ENCODE results near the gene PHF13. TPM values are rescaled to one million over a fixed set of nuclear protein-coding genes. Genes with fewer than 3 reads are reported as not detected.

PHF13 gene
- total and polyA plus RNA-seq, 9 of the 15 experiments (the other 6 are each of a cell fraction or from before 2014, with no cell fraction given), result 1.8 to 36.1 (median 11.7) TPM

GRCh38 chr1:6593810-6594209 lies 19.7 kb upstream of the PHF13 start (continued):
- TF ChIP-seq, protein P1, sequence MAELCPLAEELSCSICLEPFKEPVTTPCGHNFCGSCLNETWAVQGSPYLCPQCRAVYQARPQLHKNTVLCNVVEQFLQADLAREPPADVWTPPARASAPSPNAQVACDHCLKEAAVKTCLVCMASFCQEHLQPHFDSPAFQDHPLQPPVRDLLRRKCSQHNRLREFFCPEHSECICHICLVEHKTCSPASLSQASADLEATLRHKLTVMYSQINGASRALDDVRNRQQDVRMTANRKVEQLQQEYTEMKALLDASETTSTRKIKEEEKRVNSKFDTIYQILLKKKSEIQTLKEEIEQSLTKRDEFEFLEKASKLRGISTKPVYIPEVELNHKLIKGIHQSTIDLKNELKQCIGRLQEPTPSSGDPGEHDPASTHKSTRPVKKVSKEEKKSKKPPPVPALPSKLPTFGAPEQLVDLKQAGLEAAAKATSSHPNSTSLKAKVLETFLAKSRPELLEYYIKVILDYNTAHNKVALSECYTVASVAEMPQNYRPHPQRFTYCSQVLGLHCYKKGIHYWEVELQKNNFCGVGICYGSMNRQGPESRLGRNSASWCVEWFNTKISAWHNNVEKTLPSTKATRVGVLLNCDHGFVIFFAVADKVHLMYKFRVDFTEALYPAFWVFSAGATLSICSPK (IDR thresholded peaks at IDR 0.05; ENCODE audit: borderline replicate concordance), result no peak
- TF ChIP-seq ZNF766 (CRISPR knock-in tag; conservative IDR thresholded peaks at IDR 0.05) (no peak), MAZ (CRISPR knock-in tag; conservative IDR thresholded peaks at IDR 0.05 in 1 of 2, IDR thresholded peaks at IDR 0.05 in 1 of 2) (no peak), CTBP1 (IDR thresholded peaks at IDR 0.05; ENCODE audit: borderline replicate concordance) (no peak), JUNB (CRISPR knock-in tag; conservative IDR thresholded peaks at IDR 0.05) (no peak), SPI1 (IDR thresholded peaks at IDR 0.05; ENCODE audit: borderline replicate concordance, low read depth, low read length) (no peak), FOXP1 (CRISPR knock-in tag; IDR thresholded peaks at IDR 0.05) (no peak), HMGN3 (IDR thresholded peaks at IDR 0.05; ENCODE audit: borderline replicate concordance, extremely low read depth, insufficient read length, low read depth, low read length) (no peak), MTA3 (IDR thresholded peaks at IDR 0.05; ENCODE audit: borderline replicate concordance) (no peak), PCBP2 (IDR thresholded peaks at IDR 0.05; ENCODE audit: low read depth, low read length, poor library complexity, severe bottlenecking) (no peak), BCOR (IDR thresholded peaks at IDR 0.05) (peak; percentile 82), NFXL1 (CRISPR knock-in tag; IDR thresholded peaks at IDR 0.05) (no peak), STAT5B (CRISPR knock-in tag; IDR thresholded peaks at IDR 0.05) (no peak), GTF2E2 (tag; IDR thresholded peaks at IDR 0.05) (no peak), DNMT1 (IDR thresholded peaks at IDR 0.05) (no peak), USF2 (CRISPR knock-in tag; IDR thresholded peaks at IDR 0.05) (no peak), JUND (IDR thresholded peaks at IDR 0.05; ENCODE audit: borderline replicate concordance, low read depth, low read length) (no peak), JUND (tag; IDR thresholded peaks at IDR 0.05; ENCODE audit: borderline replicate concordance, low read depth, low read length) (no peak), L3MBTL2 (IDR thresholded peaks at IDR 0.05) (no peak), ZBTB11 (CRISPR knock-in tag; IDR thresholded peaks at IDR 0.05) (no peak), THRAP3 (IDR thresholded peaks at IDR 0.05; ENCODE audit: borderline replicate concordance) (no peak)
- TF ChIP-seq, protein P2, sequence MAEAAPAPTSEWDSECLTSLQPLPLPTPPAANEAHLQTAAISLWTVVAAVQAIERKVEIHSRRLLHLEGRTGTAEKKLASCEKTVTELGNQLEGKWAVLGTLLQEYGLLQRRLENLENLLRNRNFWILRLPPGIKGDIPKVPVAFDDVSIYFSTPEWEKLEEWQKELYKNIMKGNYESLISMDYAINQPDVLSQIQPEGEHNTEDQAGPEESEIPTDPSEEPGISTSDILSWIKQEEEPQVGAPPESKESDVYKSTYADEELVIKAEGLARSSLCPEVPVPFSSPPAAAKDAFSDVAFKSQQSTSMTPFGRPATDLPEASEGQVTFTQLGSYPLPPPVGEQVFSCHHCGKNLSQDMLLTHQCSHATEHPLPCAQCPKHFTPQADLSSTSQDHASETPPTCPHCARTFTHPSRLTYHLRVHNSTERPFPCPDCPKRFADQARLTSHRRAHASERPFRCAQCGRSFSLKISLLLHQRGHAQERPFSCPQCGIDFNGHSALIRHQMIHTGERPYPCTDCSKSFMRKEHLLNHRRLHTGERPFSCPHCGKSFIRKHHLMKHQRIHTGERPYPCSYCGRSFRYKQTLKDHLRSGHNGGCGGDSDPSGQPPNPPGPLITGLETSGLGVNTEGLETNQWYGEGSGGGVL (CRISPR knock-in tag; IDR thresholded peaks at IDR 0.05), result no peak

All from K562 (cell line).